NCI-H526 (cell line): Measurements from ENCODE around the gene TSKU.

ENCODE experiments used
- DNase-seq, 2 experiments: peaks; one replicate each; lab custom pipeline; 2025; lab: John Stamatoyannopoulos, UW

The TSKU gene

GRCh38 chr11:76770642-76771445 lies 12.3 kb upstream of the TSKU start:
- no peak for DNase-seq

- DNase-seq = no peak
These were observed 11.6 kb upstream of the TSKU start for GRCh38 chr11:76771446-76772099.

GRCh38 chr11:76772100-76772782 lies 10.9 kb upstream of the TSKU start:
- DNase-seq = no peak

- DNase-seq = no peak
These were observed 10.4 kb upstream of the TSKU start for GRCh38 chr11:76772783-76773106.

GRCh38 chr11:76773921-76774361 lies 9.2 kb upstream of the TSKU start:
- no peak for DNase-seq

- no peak for DNase-seq
These were observed 6.7 kb upstream of the TSKU start for GRCh38 chr11:76776472-76776871.

GRCh38 chr11:76777305-76777704 lies 5.9 kb upstream of the TSKU start:
- DNase-seq = no peak

GRCh38 chr11:76777876-76778275 lies 5.3 kb upstream of the TSKU start:
- no peak for DNase-seq

- DNase-seq = no peak
These were observed 4.3 kb upstream of the TSKU start for GRCh38 chr11:76778874-76779273.

GRCh38 chr11:76781046-76781801 lies 1.9 kb upstream of the TSKU start:
- DNase-seq = peak in 1 of 2 experiments; percentile 23

GRCh38 chr11:76781807-76782530 lies 1.2 kb upstream of the TSKU start:
- no peak for DNase-seq

GRCh38 chr11:76782531-76783293 lies 444 bp upstream of the TSKU start:
- DNase-seq = peak; percentile 80 to 95

- peak; percentile 41 to 80 for DNase-seq
These were observed 999 bp downstream of the TSKU start for GRCh38 chr11:76783896-76784813.

GRCh38 chr11:76785513-76785912 lies 2.4 kb downstream of the TSKU start:
- no peak for DNase-seq

GRCh38 chr11:76786016-76786415 lies 2.9 kb downstream of the TSKU start:
- DNase-seq = no peak

GRCh38 chr11:76786441-76787014 lies 3.4 kb downstream of the TSKU start:
- DNase-seq = no peak

GRCh38 chr11:76787271-76787670 lies 4.1 kb downstream of the TSKU start:
- no peak for DNase-seq

GRCh38 chr11:76787911-76788596 lies 4.9 kb downstream of the TSKU start:
- no peak for DNase-seq
